Activated CD8-positive, alpha-beta memory T cell treated with anti-CD3 and anti-CD28 coated beads for 48 hours (primary cell): Measurements from ENCODE around the gene PSMG1.
"Not testable (repeated sequence)": the region's sequence is repeated elsewhere in the genome, so short reads cannot be mapped to it uniquely, and the experiment has no call there.

Experiments
- DNase-seq, 3 experiments: peaks; one replicate each; pipeline ENCODE4 v3.0.0-alpha.2; 2020; ENCODE audit warnings: low read depth in 2 of 3, low spot score in 2 of 3

The PSMG1 gene

DNA sequence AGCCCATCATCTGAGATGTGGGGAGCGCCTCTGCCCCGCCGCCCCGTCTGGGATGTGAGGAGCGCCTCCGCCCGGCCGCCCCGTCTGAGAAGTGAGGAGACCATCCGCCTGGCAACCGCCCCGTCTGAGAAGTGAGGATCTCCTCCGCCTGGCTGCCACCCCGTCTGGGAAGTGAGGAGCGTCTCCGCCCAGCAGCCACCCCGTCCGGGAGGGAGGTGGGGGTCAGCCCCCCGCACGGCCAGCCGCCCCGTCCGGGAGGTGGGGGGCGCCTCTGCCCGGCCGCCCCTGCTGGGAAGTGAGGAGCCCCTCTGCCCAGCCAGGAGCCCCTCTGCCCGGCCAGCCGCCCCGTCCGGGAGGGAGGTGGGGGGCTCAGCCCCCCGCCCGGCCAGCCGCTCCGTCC is 26.0 kb downstream of the PSMG1 start:
- DNase-seq: not testable (repeated sequence)

DNA sequence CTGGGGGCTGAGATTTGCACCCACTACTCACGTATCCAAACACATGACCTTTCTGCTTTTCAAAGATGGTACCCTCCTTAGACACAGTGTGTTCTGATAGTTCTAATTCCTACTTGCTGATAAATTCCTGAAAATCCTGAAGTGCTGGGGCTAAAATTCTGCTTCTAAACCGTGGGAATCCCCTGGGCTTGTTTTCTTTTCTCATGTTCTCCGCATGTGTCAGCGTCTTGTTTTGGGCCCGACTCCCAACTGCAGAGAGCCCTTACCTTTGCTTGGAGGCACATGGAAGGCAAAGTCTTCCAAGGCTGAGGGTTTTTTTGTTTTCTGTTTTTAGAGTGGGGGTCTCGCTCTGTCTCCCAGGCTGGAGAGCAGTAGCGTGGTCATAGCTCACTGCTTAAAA is 27.2 kb downstream of the PSMG1 start:
- no peak for DNase-seq

DNA sequence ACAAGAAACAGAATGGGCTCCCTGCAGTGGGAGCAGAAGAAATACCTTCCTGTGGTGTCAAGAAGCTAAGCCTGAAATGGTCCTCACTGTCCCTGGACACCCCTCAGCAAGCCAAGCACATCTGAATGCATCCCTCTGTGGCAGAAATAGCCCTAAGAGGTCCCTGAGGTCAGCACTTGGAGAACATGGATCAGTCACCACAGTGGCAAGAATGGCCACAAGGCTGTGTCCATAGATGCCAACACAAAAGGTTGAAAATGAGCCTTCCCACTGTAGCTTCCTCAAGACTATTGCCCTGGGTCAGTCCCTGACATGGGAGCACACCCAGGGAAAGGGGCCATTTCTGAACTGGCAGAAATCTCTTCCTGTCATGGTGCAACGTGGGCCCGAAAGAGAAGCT is 27.7 kb downstream of the PSMG1 start:
- DNase-seq: no peak

DNA sequence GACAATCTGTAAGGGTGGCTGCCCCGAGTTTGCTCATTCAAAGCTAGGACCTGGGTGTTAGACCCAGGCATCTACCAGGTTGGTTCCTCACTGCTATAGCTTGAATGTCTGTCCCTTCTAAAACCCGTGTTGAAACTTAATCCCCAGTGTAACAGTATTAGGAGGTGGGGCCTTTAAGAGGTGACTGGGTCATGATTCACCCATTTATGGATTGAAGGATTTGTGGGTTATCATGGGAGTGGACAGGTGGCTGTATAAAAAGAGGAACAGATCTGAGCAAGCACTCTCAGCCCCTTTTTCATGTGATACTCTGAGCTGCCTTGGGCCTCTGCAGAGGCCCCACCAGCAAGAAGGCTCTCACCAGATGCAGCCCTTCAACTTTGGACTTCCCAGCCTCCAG is 29.4 kb downstream of the PSMG1 start:
- no peak for DNase-seq

DNA sequence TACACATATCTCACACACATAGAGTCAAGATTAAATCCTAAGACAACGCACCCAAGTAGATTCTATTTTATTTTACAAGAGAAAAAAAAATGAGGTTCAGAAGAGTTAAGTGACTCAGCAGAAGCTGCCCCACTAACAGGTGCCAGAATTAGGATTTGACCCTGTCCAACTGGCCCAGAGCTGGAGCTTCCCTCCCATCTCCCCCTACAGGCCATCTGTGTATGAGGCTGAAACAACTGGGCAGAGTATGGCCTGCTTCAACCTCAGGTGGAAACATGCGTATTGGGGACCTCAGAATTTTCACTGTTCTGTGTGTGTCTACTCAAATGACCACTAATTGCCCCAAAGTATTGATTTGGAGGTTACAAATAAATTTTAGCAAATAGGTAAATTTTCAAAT is 29.9 kb downstream of the PSMG1 start:
- no peak for DNase-seq

DNA sequence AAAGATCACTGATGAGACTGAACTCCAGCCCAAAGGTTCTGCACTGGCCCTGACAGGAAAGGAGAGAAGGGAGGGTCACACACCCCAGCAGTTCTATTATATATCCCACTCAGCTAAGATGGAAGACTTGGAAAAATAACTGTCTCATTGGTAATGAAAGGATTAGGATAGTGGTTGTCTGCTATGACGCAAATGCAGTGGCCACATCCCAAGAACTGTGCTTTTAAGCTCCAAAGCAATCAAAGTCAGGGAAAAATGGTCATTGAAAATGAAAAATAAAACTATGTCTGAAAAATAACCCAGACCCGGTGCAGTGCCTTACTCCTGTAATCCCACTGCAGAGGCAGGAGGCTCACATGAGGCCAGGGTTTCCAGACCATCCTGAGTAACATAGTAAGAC is 31.0 kb downstream of the PSMG1 start:
- DNase-seq: no peak

DNA sequence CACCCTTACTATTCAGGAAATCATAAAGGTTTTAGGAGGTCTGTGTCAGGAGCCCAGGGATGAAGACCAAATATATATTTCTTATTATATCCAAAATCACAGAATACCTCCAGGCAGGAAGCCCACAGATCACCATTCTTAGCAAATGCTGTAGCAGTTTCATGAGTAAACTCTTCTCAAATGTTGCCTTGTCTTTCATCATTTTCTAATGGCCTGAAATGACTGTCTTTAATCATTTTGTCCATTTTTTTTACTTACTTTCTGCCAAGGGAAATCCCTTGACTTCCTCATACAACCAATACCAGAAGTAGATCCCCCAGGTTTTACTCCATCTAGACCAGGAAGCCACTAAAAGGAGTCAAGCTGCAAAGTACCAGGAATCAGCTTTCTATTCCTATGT is 32.4 kb downstream of the PSMG1 start:
- DNase-seq: no peak

DNA sequence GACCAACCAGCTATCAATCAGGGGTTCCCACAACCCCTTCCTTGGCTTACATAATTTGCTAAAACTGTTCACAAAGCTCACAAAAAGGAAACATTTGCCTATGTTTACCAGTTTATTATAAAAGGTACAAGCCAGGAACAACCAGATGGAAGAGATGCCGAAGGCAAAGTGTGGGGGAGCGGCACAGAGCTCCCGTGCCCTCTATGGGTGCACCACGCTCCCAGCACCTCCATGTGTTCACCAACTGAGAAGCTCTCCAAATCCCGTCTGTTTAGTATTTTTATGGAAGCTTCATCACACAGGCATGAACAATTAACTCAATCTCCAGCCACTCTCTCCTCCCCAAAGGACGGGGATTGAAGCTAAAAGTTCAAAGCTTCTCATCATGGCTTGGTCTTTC is 32.9 kb downstream of the PSMG1 start:
- DNase-seq: no peak

DNA sequence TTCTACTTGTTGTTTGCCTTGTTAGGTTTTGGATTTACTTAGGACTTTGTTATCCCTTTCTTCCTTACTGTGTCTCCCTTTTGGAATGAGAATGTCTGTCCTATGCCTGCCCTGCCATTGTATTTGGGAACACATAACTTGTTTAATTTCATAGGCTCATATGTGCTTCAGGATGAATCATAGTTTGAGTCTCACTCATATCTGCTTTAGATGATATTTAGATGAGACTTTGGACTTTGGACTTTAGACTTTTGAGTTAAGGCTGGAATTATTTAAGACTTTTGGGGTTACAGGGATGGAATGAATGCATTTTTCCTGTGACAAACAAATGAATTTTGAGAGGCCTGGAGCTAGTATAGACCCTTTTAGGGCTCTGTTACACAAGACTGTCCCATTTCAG is 33.4 kb downstream of the PSMG1 start:
- no peak for DNase-seq

DNA sequence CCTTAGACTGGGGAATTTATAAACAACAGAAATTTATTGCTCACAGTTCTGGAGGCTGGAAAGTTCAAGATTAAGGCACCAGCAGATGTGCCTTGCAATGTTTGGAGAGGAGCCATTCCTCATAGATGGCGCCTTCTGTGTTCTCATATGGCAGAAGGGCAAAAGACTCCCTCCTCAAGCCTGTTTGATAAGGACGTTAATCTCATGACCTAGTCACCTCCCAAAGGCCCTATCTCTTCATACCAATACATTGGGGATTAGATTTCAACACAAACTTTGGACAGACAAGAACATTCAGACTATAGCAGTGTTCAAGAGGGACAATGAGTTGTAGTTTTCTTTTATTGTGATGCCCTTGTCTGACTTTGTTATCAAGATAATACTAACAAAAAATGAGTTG is 34.3 kb downstream of the PSMG1 start:
- no peak for DNase-seq

DNA sequence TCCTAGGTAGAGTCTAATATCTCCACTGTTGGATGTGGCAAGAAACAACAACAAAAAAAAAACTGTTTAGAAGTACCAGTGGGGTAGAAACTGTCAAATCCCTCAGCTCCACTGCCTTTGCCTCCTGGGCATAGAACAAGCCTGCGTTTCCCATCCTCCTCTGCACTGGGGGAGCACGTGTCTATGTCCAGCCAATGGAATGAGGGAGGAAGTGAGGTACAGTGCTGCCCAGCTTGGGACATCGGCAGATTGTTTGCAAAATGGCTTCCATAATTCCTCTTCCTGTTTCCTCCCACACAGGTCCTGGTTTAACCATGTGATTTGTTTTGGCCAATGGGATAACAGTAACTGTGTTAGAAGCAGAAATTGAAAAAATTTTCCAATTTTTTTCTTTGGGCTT is 39.1 kb downstream of the PSMG1 start:
- no peak for DNase-seq

DNA sequence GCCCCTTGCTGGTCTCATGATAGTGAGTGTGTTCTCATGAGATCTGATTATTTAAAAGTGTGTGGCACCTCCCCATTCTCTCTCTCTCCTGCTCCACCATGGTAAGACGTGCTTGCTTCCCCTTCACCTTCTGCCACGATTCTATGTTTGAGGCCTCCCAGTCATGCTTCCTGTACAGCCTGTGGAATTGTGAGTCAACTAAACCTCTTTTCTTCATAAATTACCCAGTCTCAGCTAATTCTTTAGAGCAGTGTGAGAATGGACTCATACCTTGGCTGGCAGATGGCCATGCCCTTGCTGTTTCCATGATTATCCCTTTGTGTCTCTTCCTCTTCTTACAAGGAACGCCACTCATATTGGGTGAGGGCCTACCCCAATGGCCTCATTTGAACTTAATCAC is 40.3 kb downstream of the PSMG1 start:
- no peak for DNase-seq

DNA sequence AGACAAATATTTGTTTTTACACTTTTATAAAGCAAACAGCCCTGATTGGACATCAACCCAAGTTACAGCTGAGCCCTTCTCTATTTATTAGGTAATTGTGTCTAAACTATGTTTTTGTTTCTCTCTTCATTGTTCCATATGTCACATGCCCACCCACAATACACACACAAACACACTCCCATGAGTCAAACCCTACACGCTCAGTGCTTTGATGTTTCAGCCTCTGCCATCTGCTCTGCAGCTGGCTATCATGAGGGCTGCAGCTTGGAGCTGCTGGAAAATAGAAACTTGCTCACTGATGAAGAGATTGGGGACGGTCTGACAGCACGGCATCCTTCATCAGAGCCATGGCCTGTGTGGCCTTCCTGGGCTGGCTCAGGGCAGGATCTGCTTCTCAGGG is 41.7 kb downstream of the PSMG1 start:
- DNase-seq: no peak

DNA sequence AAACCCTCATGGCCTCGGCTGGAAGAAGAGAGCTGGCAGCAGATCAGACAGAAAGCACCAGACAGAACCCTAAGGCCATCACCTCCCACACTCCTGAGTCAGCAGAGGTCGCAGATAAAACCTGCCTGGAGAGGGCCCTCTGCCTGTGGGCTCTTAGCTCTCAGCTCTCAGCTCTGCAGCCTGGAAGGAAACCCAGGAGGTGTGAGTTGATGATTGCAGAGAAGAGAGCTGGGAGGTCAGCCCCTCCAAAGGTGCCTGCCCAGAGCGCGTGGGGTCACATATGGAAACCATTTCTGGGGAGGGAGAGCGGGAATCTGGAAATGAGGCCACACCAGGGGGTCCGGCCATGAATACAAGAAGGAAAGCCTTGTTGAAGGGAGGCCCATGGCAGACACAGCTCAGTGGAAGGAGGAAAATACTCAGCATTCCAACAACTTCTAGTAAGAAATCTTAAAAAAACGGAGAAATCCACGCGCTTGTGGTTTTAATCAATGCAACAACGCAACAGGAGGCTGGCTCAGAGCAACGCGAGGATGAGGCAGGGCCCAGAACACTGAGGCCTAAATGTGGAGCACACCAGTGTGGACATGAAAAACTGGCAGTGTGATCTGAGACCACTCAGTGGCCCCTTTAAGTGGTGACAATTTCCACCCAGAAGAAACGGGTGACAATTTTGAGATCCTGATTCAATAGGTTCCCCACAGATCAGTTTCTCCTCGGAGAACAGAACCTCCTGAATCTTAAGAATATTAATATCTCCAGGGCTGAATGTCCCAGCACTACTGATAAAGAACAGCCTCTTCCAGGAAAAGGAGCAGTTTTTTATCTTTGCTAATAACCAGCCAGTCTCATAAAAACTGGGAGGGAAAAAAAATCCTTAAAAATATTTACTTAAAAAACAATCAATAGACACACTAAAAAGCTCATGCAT is 45.7 kb downstream of the PSMG1 start:
- no peak for DNase-seq

DNA sequence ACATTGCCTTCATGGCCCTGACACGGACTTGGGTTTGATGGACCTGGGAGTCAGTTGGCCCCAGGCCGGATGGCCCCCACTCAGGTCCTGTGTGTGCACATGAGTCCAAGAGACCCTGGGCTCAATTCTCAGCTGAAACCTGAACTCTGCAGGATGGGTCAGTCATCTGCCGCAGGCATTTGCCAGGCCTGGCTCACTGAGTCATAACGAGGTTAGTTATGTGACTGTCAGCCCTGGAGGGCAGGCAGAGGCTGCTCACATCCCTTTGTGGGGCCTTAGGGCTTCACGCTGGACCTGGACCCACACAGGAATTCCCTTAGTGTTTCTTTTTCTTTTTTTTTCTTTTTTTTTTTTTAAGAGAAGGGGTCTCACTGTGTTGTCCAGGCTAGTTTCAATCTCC is 46.5 kb downstream of the PSMG1 start:
- no peak for DNase-seq

DNA sequence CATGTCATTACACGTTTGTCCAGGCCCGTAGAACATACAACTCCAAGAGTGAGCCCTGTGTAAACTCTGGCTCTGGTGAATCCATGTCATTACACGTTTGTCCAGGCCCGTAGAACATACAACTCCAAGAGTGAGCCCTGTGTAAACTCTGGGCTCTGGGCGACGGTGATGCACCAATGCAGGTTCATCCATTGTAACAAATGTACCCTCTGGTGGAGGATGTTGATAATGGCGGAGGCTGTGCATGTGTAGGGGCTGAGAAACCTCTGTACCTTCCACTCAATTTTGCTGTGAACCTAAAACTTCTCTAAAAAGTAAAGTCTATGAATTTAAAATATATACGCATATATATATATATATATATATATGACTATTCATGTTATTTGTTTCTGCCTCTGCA is 47.1 kb downstream of the PSMG1 start:
- DNase-seq: not testable (repeated sequence)

DNA sequence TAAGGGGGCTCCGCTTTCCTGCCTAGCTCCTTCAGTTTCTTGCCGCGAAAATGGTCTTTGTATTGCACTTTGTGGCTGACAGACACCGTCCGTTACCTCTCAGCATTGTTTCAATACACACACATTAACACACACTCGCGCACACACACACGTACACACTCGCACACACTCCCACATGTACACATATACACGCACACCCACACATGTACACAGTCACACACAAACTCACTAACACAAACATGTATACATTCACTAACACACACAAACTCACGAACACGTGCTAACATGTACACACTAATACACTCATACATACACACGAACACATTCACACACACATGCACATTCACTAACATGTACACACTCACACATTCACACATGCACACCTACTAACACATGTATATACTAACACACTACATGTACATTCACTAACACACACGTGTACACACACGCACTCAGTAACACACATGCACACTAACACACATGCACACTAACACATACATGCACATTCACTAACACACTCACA is 48.9 kb downstream of the PSMG1 start:
- DNase-seq: no peak

DNA sequence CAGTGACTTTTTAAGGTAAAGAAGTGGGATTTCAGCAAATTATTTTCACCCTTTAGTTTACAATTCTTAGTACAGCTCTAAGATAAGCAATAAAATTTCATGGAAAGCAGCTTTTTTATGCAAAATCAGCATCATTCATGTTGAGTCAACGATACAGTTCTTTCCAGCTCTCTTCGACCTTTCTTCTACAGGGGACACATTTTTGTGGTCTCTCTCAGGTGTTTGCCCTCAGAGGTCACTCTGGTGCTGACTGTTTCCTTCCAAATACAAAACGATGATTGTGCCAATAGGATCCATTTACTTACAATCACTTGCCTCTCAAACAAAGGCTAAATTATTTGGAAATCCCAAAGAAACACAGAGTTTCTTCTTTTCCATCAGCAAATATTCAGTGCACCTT is 51.0 kb downstream of the PSMG1 start:
- no peak for DNase-seq

DNA sequence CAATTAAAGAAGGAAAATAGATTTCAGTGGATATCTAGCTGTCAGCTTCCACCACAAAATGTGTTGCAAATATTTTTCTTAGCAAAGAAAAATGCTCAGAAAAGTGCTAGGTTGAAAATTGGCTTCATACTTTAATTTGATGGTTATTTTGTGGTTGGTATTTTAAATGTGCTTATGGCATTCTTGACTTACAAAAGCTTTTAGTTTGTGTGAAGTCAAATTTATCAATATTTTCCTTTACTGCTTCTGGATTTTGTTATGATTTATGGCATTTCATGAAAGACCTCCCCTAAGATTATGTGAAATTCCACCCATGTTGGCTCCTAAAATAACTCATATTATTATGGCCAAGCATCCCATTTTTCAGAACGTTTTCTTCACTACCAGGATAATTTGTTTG is 51.5 kb downstream of the PSMG1 start:
- DNase-seq: no peak

DNA sequence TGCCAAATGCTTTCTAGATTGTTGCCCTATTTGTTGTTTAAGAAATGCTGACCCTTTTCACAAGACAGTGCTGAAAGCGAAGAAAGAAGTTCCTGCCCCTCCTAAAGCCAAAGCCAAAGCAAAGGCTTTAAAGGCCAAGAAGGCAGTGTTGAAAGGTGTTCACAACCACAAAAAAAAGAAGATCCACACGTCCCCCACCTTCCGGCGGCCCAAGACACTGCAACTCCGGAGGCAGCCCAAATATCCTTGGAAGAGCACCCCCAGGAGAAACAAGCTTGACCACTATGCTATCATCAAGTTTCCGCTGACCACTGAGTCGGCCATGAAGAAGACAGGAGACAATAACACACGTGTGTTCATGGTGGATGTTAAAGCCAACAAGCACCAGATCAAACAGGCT is 55.7 kb downstream of the PSMG1 start:
- DNase-seq: no peak

DNA sequence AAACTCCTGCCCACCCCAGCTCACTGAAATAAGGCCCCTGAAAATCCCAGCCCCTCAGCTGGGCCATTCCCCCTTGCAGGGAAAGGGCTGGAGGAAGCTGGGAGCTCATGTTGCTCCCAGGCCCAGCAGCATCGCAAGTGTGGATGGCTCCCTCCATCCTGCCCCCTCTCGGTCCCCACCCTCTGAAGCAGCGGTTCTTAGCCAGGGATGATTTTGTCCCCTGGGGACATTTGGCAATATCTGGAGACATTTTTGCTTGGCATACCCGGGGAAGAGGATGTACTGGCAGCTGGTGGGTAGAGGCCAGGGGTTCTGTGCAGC is 56.8 kb downstream of the PSMG1 start:
- DNase-seq: no peak

DNA sequence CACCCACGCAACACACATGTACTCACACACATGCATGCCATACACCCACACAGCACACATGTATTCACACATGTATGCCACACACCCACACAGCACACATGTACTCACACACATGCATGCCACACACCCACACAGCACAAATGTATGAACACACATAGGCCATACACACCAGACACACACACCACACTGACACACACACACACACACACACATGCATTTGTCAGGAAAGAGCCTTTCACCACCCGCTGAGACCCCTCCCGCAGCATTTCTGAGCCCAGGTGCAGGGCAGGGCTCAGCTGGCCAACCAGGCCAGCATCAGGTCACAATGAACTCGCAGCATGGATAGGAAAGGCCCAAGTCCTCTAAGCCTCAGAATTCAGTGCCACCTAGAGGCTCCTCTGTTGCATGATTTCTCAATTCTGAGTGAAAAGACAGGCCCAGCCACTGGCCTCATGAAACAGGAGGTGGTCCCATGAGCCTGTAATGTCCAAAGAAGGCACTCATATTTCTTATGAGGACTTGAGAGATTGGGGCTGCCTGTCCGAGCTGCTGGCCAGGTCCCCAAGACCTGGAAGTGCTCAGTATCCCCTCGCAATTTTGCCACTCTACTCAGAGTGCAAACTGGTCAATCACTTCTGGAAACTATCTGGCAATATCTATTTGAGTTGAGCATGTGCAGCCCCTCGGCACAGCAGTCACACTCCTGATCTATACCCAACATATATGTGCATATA is 57.3 kb downstream of the PSMG1 start:
- no peak for DNase-seq
